ENCODE data around the gene LGALS1. TPM values are rescaled to one million over a fixed set of nuclear protein-coding genes. Genes with fewer than 3 reads are reported as not detected.

Gene LGALS1
- total and polyA plus RNA-seq, 3 donors from 2014 or later, result 466 to 960 (median 681) TPM

GRCh38 chr22:37659897-37660708 lies 15.3 kb upstream of the LGALS1 start:
- Histone ChIP-seq H3K4me3 (peak overlapping the region in 1 of 2 donors; percentile 67), H3K27ac (peak overlapping the region; percentile 8 to 72), H3K27me3 (no peaks in the 10 kb centered on the region), H3K4me1 (peaks cover 37% of the 10 kb centered on the region), H3K9me3 (no peaks in the 10 kb centered on the region), H3K36me3 (ENCODE audit: low read depth, missing control alignments) (no peaks in the 10 kb centered on the region)
- TF ChIP-seq POLR2A (IDR thresholded peaks at IDR 0.05) (no peak), CTCF (IDR thresholded peaks at IDR 0.05) (no peak)
- DNase-seq, result no peak
- intact Hi-C loops (cut with DNase I; ENCODE audit: low total_unique reads), result loop anchor here (10.0 kb wide), 1 partner anchor 135 kb away; no protein-coding TSS in a partner anchor
- 51 to 54% methylated on average over 14 of the region's 14 CpGs for WGBS, 2 donors

GRCh38 chr22:37660709-37661045 lies 14.8 kb upstream of the LGALS1 start:
- Histone ChIP-seq H3K9me3 (no peaks in the 10 kb centered on the region), H3K27me3 (no peaks in the 10 kb centered on the region), H3K36me3 (ENCODE audit: low read depth, missing control alignments) (no peaks in the 10 kb centered on the region), H3K4me1 (peaks cover 37% of the 10 kb centered on the region), H3K4me3 (no peak overlapping the region), H3K27ac (peak overlapping the region; percentile 53 to 72)
- no peak for DNase-seq
- intact Hi-C loops (cut with DNase I; ENCODE audit: low total_unique reads), result loop anchor here (10.0 kb wide), 1 partner anchor 134 kb away; no protein-coding TSS in a partner anchor
- WGBS, 2 donors, result 72% methylated on average over 2 of the region's 2 CpGs; no CpG with 5 or more reads in 1 of the 2 donors
- TF ChIP-seq POLR2A (IDR thresholded peaks at IDR 0.05), result no peak
- no peak for TF ChIP-seq CTCF (IDR thresholded peaks at IDR 0.05)

GRCh38 chr22:37661160-37661924 lies 14.1 kb upstream of the LGALS1 start:
- H3K27ac ChIP-seq, result peak overlapping the region; percentile 53 to 72
- intact Hi-C loops (cut with DNase I; ENCODE audit: low total_unique reads), result loop anchor here (10.0 kb wide), 1 partner anchor 133 kb away; no protein-coding TSS in a partner anchor
- no peaks in the 10 kb centered on the region for H3K36me3 ChIP-seq (ENCODE audit: low read depth, missing control alignments)
- H3K9me3 ChIP-seq, result no peaks in the 10 kb centered on the region
- WGBS, 2 donors, result 40 to 59% methylated on average over 10 to 12 of the region's 12 CpGs
- DNase-seq, result peak; percentile 70
- no peak for TF ChIP-seq POLR2A (IDR thresholded peaks at IDR 0.05)
- TF ChIP-seq CTCF (IDR thresholded peaks at IDR 0.05), result peak in 1 of 3 experiments; percentile 18
- peaks cover 39% of the 10 kb centered on the region for H3K4me1 ChIP-seq
- H3K4me3 ChIP-seq, result no peak overlapping the region
- H3K27me3 ChIP-seq, result no peaks in the 10 kb centered on the region

GRCh38 chr22:37662039-37662438 lies 13.4 kb upstream of the LGALS1 start:
- 65 to 68% methylated on average over 5 of the region's 5 CpGs for WGBS, 2 donors
- intact Hi-C loops (cut with DNase I; ENCODE audit: low total_unique reads), result loop anchor here (10.0 kb wide), 1 partner anchor 133 kb away; no protein-coding TSS in a partner anchor
- no peak for TF ChIP-seq POLR2A (IDR thresholded peaks at IDR 0.05)
- no peak for TF ChIP-seq CTCF (IDR thresholded peaks at IDR 0.05)
- DNase-seq, result no peak
- H3K27me3 ChIP-seq, result no peaks in the 10 kb centered on the region
- H3K4me1 ChIP-seq, result peaks cover 40% of the 10 kb centered on the region
- no peak overlapping the region for H3K4me3 ChIP-seq
- peak overlapping the region; percentile 53 to 72 for H3K27ac ChIP-seq
- no peaks in the 10 kb centered on the region for H3K9me3 ChIP-seq
- H3K36me3 ChIP-seq (ENCODE audit: low read depth, missing control alignments), result no peaks in the 10 kb centered on the region

Measured in testis (tissue), 3 donors.